Measurements from ENCODE around the gene SETX. TPM values are rescaled to one million over a fixed set of nuclear protein-coding genes. Genes with fewer than 3 reads are reported as not detected.

The SETX gene
- total and polyA plus RNA-seq, 10 of the 15 experiments (the other 5 are each of a cell fraction or from before 2014, with no cell fraction given), result 15.8 to 75.7 (median 37.0) TPM

GRCh38 chr9:132365986-132366385 is 11.2 kb upstream of the SETX start:
- no peak overlapping the region for H3K4me3 ChIP-seq
- intact Hi-C loops (cut with micrococcal nuclease; ENCODE audit: unreplicated experiment), result no loop called here
- CTCF ChIA-PET, result no interaction called here
- no peak for FAIRE-seq
- no peak overlapping the region for H3K4me2 ChIP-seq (ENCODE audit: control insufficient read depth, insufficient read depth)
- no peaks in the 10 kb centered on the region for H3K4me1 ChIP-seq (ENCODE audit: control insufficient read depth, insufficient read depth, low read length)
- no peak overlapping the region for H3K27ac ChIP-seq (ENCODE audit: control insufficient read depth, insufficient read depth)
- SMC1A ChIA-PET (ENCODE audit: uncharacterized antibody, unreplicated experiment), result interaction anchor here (1.1 to 1.5 kb wide), 2 partner anchors 8 to 11 kb away, joined by 3 to 4 read pairs; partner anchors contain the start of gene SETX
- WGBS (ENCODE audit: insufficient coverage, insufficient replicate concordance, low lambda C conversion rate, missing lambda C conversion rate), result 28% methylated on average over 3 of the region's 3 CpGs
- no peaks in the 10 kb centered on the region for H3K36me3 ChIP-seq (ENCODE audit: control insufficient read depth in 2 of 2, insufficient read depth in 2 of 2, low read length in 1 of 2)
- H4K20me1 ChIP-seq (ENCODE audit: control insufficient read depth, insufficient read depth), result no peaks in the 10 kb centered on the region
- no TSS peak for BruUV-seq (replicated peaks)
- no peaks in the 10 kb centered on the region for H3K27me3 ChIP-seq (replicated peaks in 1 of 2; ENCODE audit: control insufficient read depth in 2 of 2, insufficient read depth in 2 of 2, low read length in 1 of 2)
- no peaks in the 10 kb centered on the region for H3K9me3 ChIP-seq (replicated peaks; ENCODE audit: control insufficient read depth, insufficient read depth, low read length)
- RAD21 ChIA-PET (ENCODE audit: unreplicated experiment), result interaction anchor here (1.1 kb wide), 1 partner anchor 16 kb away, joined by 3 read pairs; no protein-coding TSS in a partner anchor
- POLR2A ChIA-PET, result interaction anchor here (1.0 kb wide), 1 partner anchor 12 kb away, joined by 3 read pairs; no protein-coding TSS in a partner anchor
- H3K9ac ChIP-seq (ENCODE audit: control insufficient read depth, insufficient read depth, low read length), result no peak overlapping the region
- in situ Hi-C loops (cut with MboI), result no loop called here
- DNase-seq (ENCODE audit: low read depth, low spot score), result no peak
- no peak overlapping the region; the same call in 1 of the 2 replicates for H2AFZ ChIP-seq (ENCODE audit: control insufficient read depth, low read depth, low read length)
- no peaks in the 10 kb centered on the region for H3K79me2 ChIP-seq (ENCODE audit: control insufficient read depth, insufficient read depth, low read length)
- no peak for ATAC-seq
- TF ChIP-seq BCL11A (IDR thresholded peaks at IDR 0.05; ENCODE audit: low read depth, low read length) (no peak), SUZ12 (IDR thresholded peaks at IDR 0.05; ENCODE audit: unreplicated experiment) (no peak), IKZF1 (conservative IDR thresholded peaks at IDR 0.05) (no peak), BACH1 (IDR thresholded peaks at IDR 0.05; ENCODE audit: borderline replicate concordance) (no peak)

- BruUV-seq (replicated peaks), result no TSS peak
- Histone ChIP-seq H3K27me3 (replicated peaks in 1 of 2; ENCODE audit: control insufficient read depth in 2 of 2, insufficient read depth in 2 of 2, low read length in 1 of 2) (no peaks in the 10 kb centered on the region), H3K36me3 (ENCODE audit: control insufficient read depth in 2 of 2, insufficient read depth in 2 of 2, low read length in 1 of 2) (no peaks in the 10 kb centered on the region), H3K27ac (ENCODE audit: control insufficient read depth, insufficient read depth) (no peak overlapping the region), H3K4me1 (ENCODE audit: control insufficient read depth, insufficient read depth, low read length) (no peaks in the 10 kb centered on the region), H3K9ac (ENCODE audit: control insufficient read depth, insufficient read depth, low read length) (no peak overlapping the region), H4K20me1 (ENCODE audit: control insufficient read depth, insufficient read depth) (no peaks in the 10 kb centered on the region), H3K4me3 (no peak overlapping the region), H3K79me2 (ENCODE audit: control insufficient read depth, insufficient read depth, low read length) (no peaks in the 10 kb centered on the region), H3K4me2 (ENCODE audit: control insufficient read depth, insufficient read depth) (no peak overlapping the region), H3K9me3 (replicated peaks; ENCODE audit: control insufficient read depth, insufficient read depth, low read length) (no peaks in the 10 kb centered on the region), H2AFZ (ENCODE audit: control insufficient read depth, low read depth, low read length) (no peak overlapping the region)
- SMC1A ChIA-PET (ENCODE audit: uncharacterized antibody, unreplicated experiment), result interaction anchor here (1.3 kb wide), 1 partner anchor 13 kb away, joined by 3 read pairs; no protein-coding TSS in a partner anchor
- no peak for ATAC-seq
- DNase-seq (ENCODE audit: low read depth, low spot score), result no peak
- no peak for FAIRE-seq
- intact Hi-C loops (cut with micrococcal nuclease; ENCODE audit: unreplicated experiment) (no loop called here), in situ Hi-C loops (cut with MboI) (no loop called here)
- CTCF ChIA-PET, result no interaction called here
- POLR2A ChIA-PET, result no interaction called here
- 88% methylated on average over 9 of the region's 9 CpGs for WGBS (ENCODE audit: insufficient coverage, insufficient replicate concordance, low lambda C conversion rate, missing lambda C conversion rate)
- RAD21 ChIA-PET (ENCODE audit: unreplicated experiment), result no interaction called here
- TF ChIP-seq DPF2 (IDR thresholded peaks at IDR 0.05) (no peak), POU2F2 (IDR thresholded peaks at IDR 0.05; ENCODE audit: borderline replicate concordance, low read depth, low read length) (no peak), RCOR1 (conservative IDR thresholded peaks at IDR 0.05; ENCODE audit: low read depth, low read length) (no peak), CTCF (IDR thresholded peaks at IDR 0.05 in 2 of 3, conservative IDR thresholded peaks at IDR 0.05 in 1 of 3; ENCODE audit: control insufficient read depth in 2 of 3, extremely low read depth in 1 of 3, insufficient read depth in 1 of 3, low read depth in 3 of 3, low read length in 3 of 3) (no peak), PBX3 (IDR thresholded peaks at IDR 0.05; ENCODE audit: insufficient replicate concordance, low read depth, low read length) (no peak), ZBTB4 (CRISPR knock-in tag; IDR thresholded peaks at IDR 0.05) (no peak)
Measured at GRCh38 chr9:132364068-132364467, 9.3 kb upstream of the SETX start.

Measured in GM12878 (cell line).